ENCODE results near the gene KCNH6. TPM values are rescaled to one million over a fixed set of nuclear protein-coding genes. Genes with fewer than 3 reads are reported as not detected.
A peak's percentile ranks its signal among the peaks of the same experiment; 100 is the strongest.

KCNH6 gene
- total and polyA plus RNA-seq, 9 of the 15 experiments (the other 6 are each of a cell fraction or from before 2014, with no cell fraction given) = not detected

DNA sequence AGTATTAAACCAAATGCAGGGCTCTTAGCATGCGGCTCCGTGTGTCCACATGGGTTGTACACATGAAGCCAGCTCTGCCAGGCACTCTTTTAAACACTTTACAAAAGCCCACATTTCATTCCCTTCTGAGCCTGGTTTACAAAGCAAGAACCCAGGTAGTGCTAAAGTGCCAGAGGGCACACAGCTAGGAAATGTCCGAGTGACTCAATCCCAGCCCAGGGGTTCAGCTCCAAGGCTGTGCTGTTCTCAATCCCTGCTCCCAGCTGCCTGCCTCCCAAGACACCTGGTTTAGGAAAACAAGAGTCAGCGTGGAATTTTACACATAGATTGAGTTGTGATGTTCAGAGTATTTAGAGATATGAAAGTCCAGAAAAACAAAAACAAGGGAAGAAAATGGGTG is 13.8 kb downstream of the KCNH6 start:
- H3K36me3 ChIP-seq (ENCODE audit: control insufficient read depth, insufficient read depth, low read length) = no peaks in the 10 kb centered on the region
- peaks cover 5% of the 10 kb centered on the region; the same call in 1 of the 2 replicates for H4K20me1 ChIP-seq (replicated peaks; ENCODE audit: control insufficient read depth, insufficient read depth, low read length)
- H3K9me3 ChIP-seq (replicated peaks; ENCODE audit: control insufficient read depth, insufficient read depth, low read depth, low read length) = no peaks in the 10 kb centered on the region
- ATAC-seq (no peak), FAIRE-seq (no peak), DNase-seq (ENCODE audit: extremely low read depth in 1 of 4, low spot score in 3 of 4) (no peak)
- H3K4me2 ChIP-seq (ENCODE audit: insufficient read depth, low read length) = no peak overlapping the region
- H3K9me1 ChIP-seq (ENCODE audit: control insufficient read depth, insufficient read depth, low read length) = peaks cover 3% of the 10 kb centered on the region
- intact Hi-C loops (cut with micrococcal nuclease) = no loop called here
- ChIA-PET POLR2A (interaction anchor here (0.6 kb wide), 1 partner anchor 50 kb away, joined by 3 read pairs; no protein-coding TSS in a partner anchor), CTCF (ENCODE audit: low intra/inter-chr PET ratio) (no interaction called here)
- no peaks in the 10 kb centered on the region for H3K79me2 ChIP-seq (ENCODE audit: control insufficient read depth, insufficient read depth, low read length)
- H3K27me3 ChIP-seq (ENCODE audit: control insufficient read depth in 2 of 2, insufficient read depth in 2 of 2, low read length in 2 of 2) = peaks cover 32 to 66% of the 10 kb centered on the region in 2 experiments; a peak in 4 of 5 replicates
- no peak overlapping the region for H3K27ac ChIP-seq (ENCODE audit: extremely low read depth, low read depth, low read length)
- H3K4me1 ChIP-seq (replicated peaks in 1 of 2; ENCODE audit: control insufficient read depth in 2 of 2, insufficient read depth in 2 of 2, low read length in 2 of 2) = peaks cover 0 to 24% of the 10 kb centered on the region in 2 experiments; a peak in 2 of 5 replicates
- no peak overlapping the region for H3K9ac ChIP-seq (ENCODE audit: insufficient read depth in 1 of 2, low read depth in 2 of 2, low read length in 2 of 2)
- H2AFZ ChIP-seq (ENCODE audit: low read depth, low read length) = no peak overlapping the region
- WGBS (ENCODE audit: insufficient coverage, low coverage, missing lambda C conversion rate) = 10% methylated on average over 4 of the region's 4 CpGs
- no peak for TF ChIP-seq THRAP3 (IDR thresholded peaks at IDR 0.05; ENCODE audit: borderline replicate concordance)
- no peak for TF ChIP-seq KDM5B (IDR thresholded peaks at IDR 0.05; ENCODE audit: insufficient replicate concordance, low read depth, low read length)
- in situ Hi-C loops (cut with MboI) = no loop called here
- no peak overlapping the region for H3K4me3 ChIP-seq
- no TSS peak for BruUV-seq (replicated peaks)

DNA sequence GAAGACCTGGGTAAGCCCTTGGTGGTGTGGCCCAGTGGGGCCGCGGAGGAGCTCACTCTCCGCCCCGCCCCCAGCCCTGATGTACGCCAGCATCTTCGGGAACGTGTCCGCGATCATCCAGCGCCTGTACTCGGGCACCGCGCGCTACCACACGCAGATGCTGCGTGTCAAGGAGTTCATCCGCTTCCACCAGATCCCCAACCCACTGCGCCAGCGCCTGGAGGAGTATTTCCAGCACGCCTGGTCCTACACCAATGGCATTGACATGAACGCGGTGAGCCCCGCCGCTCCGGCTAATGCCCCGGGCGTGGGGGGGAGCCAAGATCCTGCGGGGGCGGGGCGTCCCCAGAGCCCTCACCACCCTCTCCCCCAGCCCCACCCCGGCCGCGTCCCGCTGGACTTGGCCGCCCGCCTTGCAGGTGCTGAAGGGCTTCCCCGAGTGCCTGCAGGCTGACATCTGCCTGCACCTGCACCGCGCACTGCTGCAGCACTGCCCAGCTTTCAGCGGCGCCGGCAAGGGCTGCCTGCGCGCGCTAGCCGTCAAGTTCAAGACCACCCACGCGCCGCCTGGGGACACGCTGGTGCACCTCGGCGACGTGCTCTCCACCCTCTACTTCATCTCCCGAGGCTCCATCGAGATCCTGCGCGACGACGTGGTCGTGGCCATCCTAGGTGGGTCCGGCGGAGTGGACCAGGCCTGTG is 15.0 kb downstream of the KCNH6 start:
- Histone ChIP-seq H3K4me2 (ENCODE audit: insufficient read depth, low read length) (no peak overlapping the region), H3K4me1 (replicated peaks in 1 of 2; ENCODE audit: control insufficient read depth in 2 of 2, insufficient read depth in 2 of 2, low read length in 2 of 2) (peaks cover 0 to 26% of the 10 kb centered on the region in 2 experiments; a peak in 2 of 5 replicates), H3K79me2 (ENCODE audit: control insufficient read depth, insufficient read depth, low read length) (no peaks in the 10 kb centered on the region), H3K27me3 (ENCODE audit: control insufficient read depth in 2 of 2, insufficient read depth in 2 of 2, low read length in 2 of 2) (peaks cover 32 to 63% of the 10 kb centered on the region in 2 experiments; a peak in 4 of 5 replicates), H2AFZ (ENCODE audit: low read depth, low read length) (no peak overlapping the region), H3K36me3 (ENCODE audit: control insufficient read depth, insufficient read depth, low read length) (no peaks in the 10 kb centered on the region), H3K4me3 (no peak overlapping the region), H3K9ac (ENCODE audit: insufficient read depth in 1 of 2, low read depth in 2 of 2, low read length in 2 of 2) (no peak overlapping the region), H3K27ac (ENCODE audit: extremely low read depth, low read depth, low read length) (no peak overlapping the region), H3K9me3 (replicated peaks; ENCODE audit: control insufficient read depth, insufficient read depth, low read depth, low read length) (no peaks in the 10 kb centered on the region), H3K9me1 (ENCODE audit: control insufficient read depth, insufficient read depth, low read length) (peaks cover 3% of the 10 kb centered on the region), H4K20me1 (replicated peaks; ENCODE audit: control insufficient read depth, insufficient read depth, low read length) (0 out of 2 replicates have a peak, but pooled peaks cover 5% of the 10 kb centered on the region)
- intact Hi-C loops (cut with micrococcal nuclease) = no loop called here
- ChIA-PET CTCF (ENCODE audit: low intra/inter-chr PET ratio) (no interaction called here), POLR2A (interaction anchor here (0.5 to 0.6 kb wide), 2 partner anchors 11 kb away, joined by 3 read pairs; no protein-coding TSS in a partner anchor)
- in situ Hi-C loops (cut with MboI) = no loop called here
- peak; percentile 24 for ATAC-seq
- BruUV-seq (replicated peaks) = no TSS peak
- peak in 2 of 4 experiments; percentile 62 to 63 for DNase-seq (ENCODE audit: extremely low read depth in 1 of 4, low spot score in 3 of 4)
- WGBS (ENCODE audit: insufficient coverage, low coverage, missing lambda C conversion rate) = 27% methylated on average over 32 of the region's 62 CpGs
- no peak for FAIRE-seq
- TF ChIP-seq MCM7 (IDR thresholded peaks at IDR 0.05) = no peak
- no peak for TF ChIP-seq ETV5 (CRISPR knock-in tag; IDR thresholded peaks at IDR 0.05; ENCODE audit: low read depth)
- TF ChIP-seq, protein P1, sequence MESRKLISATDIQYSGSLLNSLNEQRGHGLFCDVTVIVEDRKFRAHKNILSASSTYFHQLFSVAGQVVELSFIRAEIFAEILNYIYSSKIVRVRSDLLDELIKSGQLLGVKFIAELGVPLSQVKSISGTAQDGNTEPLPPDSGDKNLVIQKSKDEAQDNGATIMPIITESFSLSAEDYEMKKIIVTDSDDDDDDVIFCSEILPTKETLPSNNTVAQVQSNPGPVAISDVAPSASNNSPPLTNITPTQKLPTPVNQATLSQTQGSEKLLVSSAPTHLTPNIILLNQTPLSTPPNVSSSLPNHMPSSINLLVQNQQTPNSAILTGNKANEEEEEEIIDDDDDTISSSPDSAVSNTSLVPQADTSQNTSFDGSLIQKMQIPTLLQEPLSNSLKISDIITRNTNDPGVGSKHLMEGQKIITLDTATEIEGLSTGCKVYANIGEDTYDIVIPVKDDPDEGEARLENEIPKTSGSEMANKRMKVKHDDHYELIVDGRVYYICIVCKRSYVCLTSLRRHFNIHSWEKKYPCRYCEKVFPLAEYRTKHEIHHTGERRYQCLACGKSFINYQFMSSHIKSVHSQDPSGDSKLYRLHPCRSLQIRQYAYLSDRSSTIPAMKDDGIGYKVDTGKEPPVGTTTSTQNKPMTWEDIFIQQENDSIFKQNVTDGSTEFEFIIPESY (CRISPR knock-in tag; IDR thresholded peaks at IDR 0.05) = peak; percentile 21; the same call in 1 of the 2 replicates
- TF ChIP-seq ZBTB7A (IDR thresholded peaks at IDR 0.05; ENCODE audit: borderline replicate concordance, control insufficient read depth, low read depth, low read length) = no peak
- no peak for TF ChIP-seq ZNF224 (CRISPR knock-in tag; IDR thresholded peaks at IDR 0.05)
- TF ChIP-seq PURB (CRISPR knock-in tag; IDR thresholded peaks at IDR 0.05; ENCODE audit: low read depth) = no peak
- no peak for TF ChIP-seq KLF10 (CRISPR knock-in tag; IDR thresholded peaks at IDR 0.05)
- no peak for TF ChIP-seq ZNF561 (CRISPR knock-in tag; conservative IDR thresholded peaks at IDR 0.05)
- no peak for TF ChIP-seq YBX1 (IDR thresholded peaks at IDR 0.05)
- TF ChIP-seq ZBED1 (IDR thresholded peaks at IDR 0.05) = no peak
- TF ChIP-seq, protein P2, sequence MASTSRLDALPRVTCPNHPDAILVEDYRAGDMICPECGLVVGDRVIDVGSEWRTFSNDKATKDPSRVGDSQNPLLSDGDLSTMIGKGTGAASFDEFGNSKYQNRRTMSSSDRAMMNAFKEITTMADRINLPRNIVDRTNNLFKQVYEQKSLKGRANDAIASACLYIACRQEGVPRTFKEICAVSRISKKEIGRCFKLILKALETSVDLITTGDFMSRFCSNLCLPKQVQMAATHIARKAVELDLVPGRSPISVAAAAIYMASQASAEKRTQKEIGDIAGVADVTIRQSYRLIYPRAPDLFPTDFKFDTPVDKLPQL (IDR thresholded peaks at IDR 0.05; ENCODE audit: extremely low read depth, insufficient read length) = no peak
- TF ChIP-seq EGR1 (conservative IDR thresholded peaks at IDR 0.05) = peak; percentile 39
